GM11168 (cell line): Measurements from ENCODE around the gene FHIP1A.

Experiments
- in situ Hi-C: fragments of 300-500 bp; cut with MboI; formaldehyde crosslinking; loops from one replicate; pipeline ENCODE4 v1.12.0; 2022; ENCODE audit warnings: low sequenced_read_pairs; ENCODE audit not compliant: unreplicated experiment

FHIP1A gene

GRCh38 chr4:151417164-151417571 is 8.2 kb downstream of the FHIP1A start:
- in situ Hi-C loops: no loop called here

- in situ Hi-C loops: no loop called here
Observed at GRCh38 chr4:151417766-151418376, 8.9 kb downstream of the FHIP1A start.

DNA sequence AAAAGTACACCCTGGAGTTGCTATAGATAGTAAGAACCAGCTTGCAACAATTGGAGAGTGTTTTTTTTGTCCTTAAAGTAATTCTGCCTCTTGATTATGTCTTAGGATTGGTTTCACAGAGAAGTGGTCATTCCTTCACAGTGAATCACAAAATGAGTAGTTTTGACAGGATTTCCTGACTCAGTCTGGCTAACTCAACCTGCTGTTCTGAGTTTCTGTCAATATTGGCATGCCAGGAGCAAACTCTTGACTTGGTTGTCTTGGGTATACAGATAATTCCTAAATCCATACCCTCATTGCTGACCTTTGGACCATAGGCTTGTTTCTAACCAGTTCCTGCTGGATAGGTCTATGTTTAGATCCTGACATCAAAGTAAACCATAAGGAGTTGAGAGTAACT is 9.4 kb downstream of the FHIP1A start:
- in situ Hi-C loops: no loop called here

- in situ Hi-C loops: no loop called here
Observed at GRCh38 chr4:151418856-151419255, 9.9 kb downstream of the FHIP1A start.

DNA sequence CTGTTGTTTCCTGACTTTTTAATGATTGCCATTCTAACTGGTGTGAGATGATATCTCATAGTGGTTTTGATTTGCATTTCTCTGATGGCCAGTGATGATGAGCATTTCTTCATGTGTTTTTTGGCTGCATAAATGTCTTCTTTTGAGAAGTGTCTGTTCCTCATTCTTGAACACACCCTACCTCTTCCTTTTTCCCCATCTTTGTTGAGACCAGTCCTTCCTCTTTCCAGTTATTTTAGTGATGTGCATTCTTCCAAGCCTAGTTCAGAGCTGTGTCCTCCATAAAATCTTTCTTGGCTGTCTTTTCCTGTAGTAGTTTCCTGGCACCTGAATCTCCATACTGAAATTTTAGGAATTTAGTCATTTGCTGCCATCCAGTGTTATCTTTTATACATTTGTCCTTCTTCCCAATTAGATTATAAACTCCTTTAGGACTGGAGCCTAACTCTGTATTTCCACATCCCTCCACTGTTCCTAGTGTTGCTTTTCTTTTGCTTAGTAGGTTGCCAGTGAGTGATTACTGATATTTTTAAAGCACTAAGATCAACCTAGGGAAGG is 11.4 kb downstream of the FHIP1A start:
- in situ Hi-C loops: loop anchor here (10.0 kb wide), 1 partner anchor 984 kb away; no protein-coding TSS in a partner anchor

GRCh38 chr4:151422854-151423253 is 13.9 kb downstream of the FHIP1A start:
- in situ Hi-C loops: loop anchor here (10.0 kb wide), 1 partner anchor 982 kb away; no protein-coding TSS in a partner anchor

DNA sequence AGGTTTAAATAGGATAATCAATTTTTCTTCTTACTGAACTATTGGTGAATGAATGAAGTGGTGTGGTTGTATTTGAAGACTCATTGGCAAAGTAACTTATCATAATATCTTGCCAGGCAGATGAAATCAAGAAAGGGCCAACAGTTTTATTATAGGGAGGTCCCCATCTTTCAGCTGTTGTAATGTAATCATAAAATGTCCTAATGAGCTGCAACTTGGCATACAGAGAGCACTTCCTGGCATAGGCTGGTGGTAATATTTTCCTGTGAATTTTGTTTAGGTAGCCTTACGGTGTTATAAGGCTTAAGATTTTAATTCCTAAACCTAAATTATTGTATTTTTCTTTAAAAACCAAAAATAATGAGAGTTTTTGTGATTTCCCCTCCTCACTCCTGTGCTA is 17.5 kb downstream of the FHIP1A start:
- in situ Hi-C loops: loop anchor here (10.0 kb wide), 1 partner anchor 978 kb away; no protein-coding TSS in a partner anchor

- in situ Hi-C loops: loop anchor here (10.0 kb wide), 1 partner anchor 978 kb away; no protein-coding TSS in a partner anchor
Observed at GRCh38 chr4:151427266-151427665, 18.3 kb downstream of the FHIP1A start.

GRCh38 chr4:151428346-151428745 is 19.4 kb downstream of the FHIP1A start:
- in situ Hi-C loops: loop anchor here (10.0 kb wide), 1 partner anchor 976 kb away; no protein-coding TSS in a partner anchor

DNA sequence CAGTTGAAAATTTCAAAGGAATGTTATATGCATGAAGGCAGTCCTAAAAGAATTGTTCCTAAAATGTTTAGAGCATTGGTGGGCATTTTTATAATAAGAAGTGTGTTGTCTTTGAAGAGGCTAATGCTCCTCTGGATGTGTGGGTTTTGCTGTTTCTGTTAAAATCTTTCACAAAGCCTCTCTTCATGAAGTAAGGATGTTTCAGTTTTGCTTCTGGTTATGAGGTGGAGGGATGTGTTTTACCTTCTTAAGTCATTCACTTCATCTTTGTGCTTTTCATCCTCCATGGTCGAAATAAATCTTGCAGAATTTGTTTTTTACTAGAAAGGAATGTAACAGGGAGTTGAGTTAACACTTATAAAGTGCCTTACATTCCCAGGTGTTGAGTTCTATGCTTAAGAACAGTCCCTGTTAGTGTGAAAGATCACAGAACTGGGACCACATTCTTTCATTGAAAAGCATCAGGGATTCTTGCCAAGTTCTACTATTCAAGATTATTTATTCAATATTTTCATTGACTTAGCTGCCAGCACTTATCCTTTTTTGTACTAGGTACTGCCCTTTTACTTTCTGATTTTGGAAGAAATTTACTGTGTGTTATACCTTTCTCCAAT is 21.1 kb downstream of the FHIP1A start:
- in situ Hi-C loops: loop anchor here (10.0 kb wide), 1 partner anchor 975 kb away; no protein-coding TSS in a partner anchor

DNA sequence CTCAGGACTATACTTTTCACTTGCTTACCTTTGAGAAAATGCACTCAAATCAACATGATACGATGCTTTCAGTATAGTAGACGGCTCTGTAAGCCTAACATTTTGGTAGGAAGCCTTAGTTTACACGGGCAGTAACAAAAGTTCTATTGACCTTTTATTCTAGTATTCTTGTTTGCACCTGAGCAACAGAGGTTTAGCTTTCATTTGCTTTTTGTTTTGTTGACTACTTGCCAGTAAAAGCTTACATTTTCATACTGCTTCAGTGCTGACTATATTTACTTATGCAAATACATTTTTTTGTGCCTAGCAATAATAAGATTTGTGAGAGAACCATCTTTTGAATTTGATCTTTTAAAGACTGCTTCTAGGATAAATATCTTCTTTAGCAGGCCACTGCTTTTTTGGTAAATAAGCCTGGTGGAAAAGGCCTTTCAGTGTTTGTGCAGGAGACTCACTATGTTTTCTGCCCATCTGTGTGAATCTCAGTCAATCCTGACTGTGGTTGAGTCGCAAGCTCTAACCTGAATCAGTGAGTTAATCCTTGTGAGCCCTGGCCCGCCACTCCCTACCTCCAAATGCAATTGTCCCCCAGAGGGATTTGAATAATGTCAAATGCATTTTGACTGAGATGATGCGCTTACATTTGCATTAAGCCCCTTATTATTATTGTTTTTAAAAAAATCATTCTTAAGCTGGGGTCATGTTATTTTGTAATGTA is 21.9 kb downstream of the FHIP1A start:
- in situ Hi-C loops: no loop called here

DNA sequence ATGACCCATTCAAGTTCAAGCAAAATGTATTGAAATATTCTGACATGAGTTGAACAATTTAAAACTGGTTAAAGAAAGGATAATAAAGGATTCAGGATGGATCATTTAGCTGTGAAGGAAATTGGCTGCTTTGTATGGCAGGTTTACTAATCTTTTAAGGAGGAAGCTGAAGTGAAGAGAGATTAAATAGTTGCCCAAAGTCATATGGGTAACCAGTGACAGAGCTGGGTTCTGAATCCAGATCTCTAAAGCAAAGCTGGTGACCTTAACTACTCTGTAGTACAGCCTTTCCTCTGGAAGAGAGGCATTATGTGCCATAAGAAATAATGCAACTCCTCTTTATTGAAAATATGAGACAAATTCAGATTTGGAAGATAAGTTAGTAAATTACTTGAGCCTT is 22.8 kb downstream of the FHIP1A start:
- in situ Hi-C loops: no loop called here

- in situ Hi-C loops: no loop called here
Observed at GRCh38 chr4:151432654-151433053, 23.7 kb downstream of the FHIP1A start.

DNA sequence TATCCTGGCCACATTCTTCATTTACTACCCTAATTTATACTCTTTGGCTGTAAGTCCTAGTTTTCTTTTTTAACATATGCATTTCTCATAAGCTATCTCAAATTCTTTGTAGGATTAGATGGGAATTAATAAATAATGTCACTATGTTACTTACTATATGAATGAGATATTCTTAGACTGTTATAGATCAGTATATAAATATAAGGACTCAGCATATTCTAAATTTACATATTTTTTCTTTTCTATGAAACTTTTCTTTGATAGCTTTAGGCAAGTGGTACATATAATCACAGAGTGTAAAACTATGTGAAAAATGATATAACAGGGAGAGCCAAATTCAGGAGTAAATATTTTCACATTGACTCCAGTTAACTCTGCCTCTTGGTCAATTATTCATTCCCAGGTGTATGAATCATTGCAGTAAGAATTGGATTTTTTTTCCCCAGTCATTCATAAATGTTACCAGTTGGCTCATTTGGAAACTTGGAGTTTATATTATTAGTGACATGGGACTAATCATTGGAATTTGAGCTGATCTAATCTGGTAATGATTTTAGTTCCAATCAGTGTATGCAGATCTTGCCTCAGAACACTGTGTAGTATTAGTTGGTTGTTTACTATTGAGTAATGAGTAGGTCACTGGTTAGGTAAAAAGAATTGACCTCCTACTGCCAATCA is 25.3 kb downstream of the FHIP1A start:
- in situ Hi-C loops: no loop called here

DNA sequence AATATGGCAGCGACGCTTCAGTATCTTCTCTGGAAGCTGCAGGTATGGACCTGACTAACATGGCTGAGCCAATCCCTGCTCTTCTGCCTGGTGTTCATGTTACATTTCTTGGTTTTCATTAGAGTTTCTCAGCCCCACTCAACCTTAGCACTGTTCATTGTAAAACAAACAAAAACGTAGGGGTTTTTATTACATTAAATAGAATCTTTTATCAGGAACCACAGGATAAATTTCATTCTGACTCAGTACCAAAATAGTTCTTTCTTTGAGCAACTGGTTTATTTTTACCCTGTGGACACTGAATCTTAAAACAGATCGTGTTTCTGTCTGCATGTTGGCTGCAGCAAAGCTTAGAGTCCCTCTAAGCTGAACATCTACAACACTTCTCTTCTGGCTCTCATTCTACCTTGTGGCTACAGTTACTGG is 27.1 kb downstream of the FHIP1A start:
- in situ Hi-C loops: no loop called here

- in situ Hi-C loops: no loop called here
Observed at GRCh38 chr4:151437505-151437904, 28.5 kb downstream of the FHIP1A start.

- in situ Hi-C loops: no loop called here
Observed at GRCh38 chr4:151438154-151438553, 29.2 kb downstream of the FHIP1A start.

GRCh38 chr4:151439320-151439719 is 30.3 kb downstream of the FHIP1A start:
- in situ Hi-C loops: no loop called here

- in situ Hi-C loops: no loop called here
Observed at GRCh38 chr4:151442002-151442401, 33.0 kb downstream of the FHIP1A start.

- in situ Hi-C loops: no loop called here
Observed at GRCh38 chr4:151443247-151443646, 34.3 kb downstream of the FHIP1A start.
